GM19240 (cell line): ENCODE measurements around the gene SNURF.
"Not testable (repeated sequence)": the region's sequence is repeated elsewhere in the genome, so short reads cannot be mapped to it uniquely, and the experiment has no call there.

Experiments
- DNase-seq: peaks from one replicate; pipeline ENCODE4 v3.0.0; 2011; ENCODE audit warnings: low spot score; ENCODE audit not compliant: insufficient read length

The SNURF gene, protein sequence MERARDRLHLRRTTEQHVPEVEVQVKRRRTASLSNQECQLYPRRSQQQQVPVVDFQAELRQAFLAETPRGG

DNA sequence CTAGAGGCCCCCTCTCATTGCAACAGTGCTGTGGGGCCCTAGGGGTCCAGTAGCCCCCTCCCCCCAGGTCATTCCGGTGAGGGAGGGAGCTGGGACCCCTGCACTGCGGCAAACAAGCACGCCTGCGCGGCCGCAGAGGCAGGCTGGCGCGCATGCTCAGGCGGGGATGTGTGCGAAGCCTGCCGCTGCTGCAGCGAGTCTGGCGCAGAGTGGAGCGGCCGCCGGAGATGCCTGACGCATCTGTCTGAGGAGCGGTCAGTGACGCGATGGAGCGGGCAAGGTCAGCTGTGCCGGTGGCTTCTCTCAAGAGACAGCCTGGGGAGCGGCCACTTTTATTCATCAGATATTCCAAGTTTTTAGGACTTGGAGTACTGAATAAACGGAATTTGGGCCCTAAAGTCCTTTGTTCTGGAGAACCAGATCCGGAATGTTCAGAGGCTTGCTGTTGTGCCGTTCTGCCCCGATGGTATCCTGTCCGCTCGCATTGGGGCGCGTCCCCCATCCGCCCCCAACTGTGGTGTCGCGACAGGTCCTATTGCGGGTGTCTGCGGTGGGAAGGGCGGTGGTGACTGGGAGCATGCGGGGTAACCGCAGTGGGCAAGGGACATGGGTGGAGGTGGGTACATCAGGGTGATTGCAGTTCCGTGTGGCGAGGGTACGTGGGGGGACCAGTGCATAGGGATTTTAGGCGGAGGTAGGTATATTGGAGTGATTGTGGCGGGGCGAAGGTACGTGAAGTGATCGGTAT is at the start of gene SNURF, which contains the start of gene SNRPN:
SNURF (plus strand) TSS at position 205 of the 748 bp plus-strand sequence; CDS start at position 267, 62 bp downstream.
SNRPN (plus strand) TSS at position 205 of the 748 bp plus-strand sequence. CDS start 19,467 bp downstream, outside the sequence.
- DNase-seq, result peak; percentile 9

DNA sequence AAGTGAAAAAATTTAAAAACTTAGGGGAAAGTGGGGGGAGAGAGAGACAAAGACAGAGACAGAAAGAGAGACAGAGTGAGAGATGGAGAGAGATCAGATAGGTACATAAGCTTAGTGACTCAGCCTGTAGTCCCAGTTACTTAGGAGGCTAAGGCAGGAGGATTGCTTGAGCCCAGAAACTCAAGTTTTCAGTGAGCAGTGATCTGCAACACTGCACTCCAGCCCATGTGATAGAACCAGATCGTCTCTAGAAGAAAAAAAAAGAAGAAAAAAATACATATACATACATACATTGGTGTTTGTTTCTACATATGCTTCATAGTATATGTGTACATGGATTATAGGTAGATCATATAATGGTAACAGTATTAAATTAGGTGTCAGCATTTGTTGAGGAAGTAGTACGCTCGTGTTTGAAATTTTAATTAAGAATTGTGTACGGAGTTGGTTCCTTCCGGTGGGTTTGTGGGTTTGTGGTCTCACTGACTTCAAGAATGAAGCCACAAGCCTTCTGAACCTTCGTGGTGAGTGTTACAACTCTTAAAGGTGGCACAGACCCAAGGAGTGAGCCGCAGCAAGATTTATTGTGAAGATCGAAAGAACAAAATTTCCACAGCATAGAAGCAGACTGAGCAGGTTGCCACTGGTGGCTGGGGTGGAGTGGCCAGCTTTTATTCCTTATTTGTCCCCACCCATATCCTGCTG is 38.3 kb upstream of the SNURF start:
- DNase-seq, result no peak

DNA sequence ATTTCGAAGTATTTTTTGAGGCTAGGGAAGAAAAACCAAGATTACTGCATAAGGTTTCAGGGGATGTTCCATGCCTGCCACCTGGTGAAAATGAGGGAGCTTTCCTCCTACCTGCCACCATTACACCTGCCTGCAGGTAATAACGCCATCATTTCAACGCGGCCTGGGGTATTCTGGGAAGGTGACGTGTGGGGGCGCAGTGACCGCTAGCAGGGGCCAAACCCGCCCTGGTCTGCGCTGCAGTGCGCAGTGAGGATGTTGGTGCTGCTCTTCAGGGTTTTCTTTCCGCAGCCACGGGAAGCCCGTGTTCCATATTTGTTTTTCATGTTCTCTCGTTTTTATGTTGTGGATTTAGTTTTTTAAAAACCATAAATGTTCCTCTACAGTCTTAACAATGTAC is 37.4 kb upstream of the SNURF start:
- no peak for DNase-seq

DNA sequence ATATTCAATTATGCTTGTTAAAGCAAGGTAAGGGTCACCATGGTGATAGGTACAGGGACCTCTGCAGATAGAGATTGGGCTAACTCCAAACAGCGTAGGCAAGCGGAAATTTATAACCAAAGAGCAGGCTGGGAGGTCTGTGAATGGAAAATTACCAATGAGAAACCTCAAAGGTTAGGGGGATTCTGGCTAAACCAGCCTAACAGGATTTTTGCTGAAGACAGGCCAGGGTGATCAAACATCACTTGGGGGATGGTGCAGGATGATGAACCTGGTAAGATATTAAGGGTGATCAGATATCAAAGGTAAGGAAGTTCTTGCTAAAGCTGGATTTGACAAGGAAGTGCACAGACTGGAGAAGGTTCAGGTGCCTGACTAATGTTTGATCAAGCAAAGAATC is 35.3 kb upstream of the SNURF start:
- DNase-seq, result no peak

DNA sequence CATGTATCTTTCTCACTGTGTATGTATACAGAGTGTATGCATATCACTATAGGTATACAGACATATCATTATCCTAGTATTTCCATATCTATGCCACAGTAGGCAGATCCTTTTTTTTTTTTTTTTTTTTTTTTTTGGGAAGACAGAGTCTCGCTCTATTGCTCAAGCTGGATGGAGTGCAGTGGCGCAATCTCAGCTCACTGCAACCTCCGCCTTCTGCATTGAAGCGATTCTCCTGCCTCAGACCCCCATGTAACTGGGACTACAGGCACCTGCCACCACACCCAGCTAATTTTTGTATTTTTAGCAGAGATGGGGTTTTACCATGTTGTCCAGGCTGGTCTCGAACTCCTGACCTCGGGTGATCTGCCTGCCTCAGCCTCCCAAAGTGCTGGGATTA is 32.0 kb upstream of the SNURF start:
- not testable (repeated sequence) for DNase-seq

DNA sequence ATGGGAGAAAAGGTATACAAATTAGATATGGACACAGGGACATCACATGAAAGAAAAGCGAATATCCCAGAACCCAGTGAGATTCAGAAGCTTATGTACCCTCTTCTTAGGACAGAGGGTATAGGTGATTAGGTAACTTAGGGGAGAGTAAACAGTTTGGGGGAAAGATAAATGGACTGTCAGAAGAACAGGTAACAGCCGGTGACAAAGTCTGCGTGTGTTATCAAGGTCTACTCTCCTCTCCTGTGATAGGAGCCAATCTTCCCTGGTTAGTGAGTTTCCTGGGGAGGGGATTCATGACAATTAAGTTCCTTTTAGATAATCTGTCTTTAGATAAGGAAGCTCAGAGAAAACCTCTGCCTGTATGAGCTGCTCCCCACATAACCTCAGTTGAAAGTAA is 30.6 kb upstream of the SNURF start:
- no peak for DNase-seq

DNA sequence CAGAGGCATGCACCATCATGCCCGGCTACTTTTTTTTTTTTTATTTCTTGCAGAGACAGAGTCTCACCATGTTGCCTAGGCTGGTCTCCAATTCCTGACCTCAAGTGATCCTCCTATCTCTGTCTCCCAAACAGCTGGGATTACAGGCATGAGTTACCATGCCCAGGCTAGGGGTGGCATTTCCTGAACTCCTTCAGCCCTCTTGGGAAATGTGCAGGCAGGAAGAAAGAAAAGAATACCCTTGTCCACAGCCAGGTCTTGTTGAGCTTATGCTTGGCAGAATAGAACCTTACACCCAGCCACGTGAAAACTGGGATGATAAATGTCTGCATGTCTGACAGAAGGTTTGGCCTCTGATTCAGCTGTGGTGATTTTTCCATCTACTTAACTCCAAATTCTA is 30.2 kb upstream of the SNURF start:
- DNase-seq, result no peak

DNA sequence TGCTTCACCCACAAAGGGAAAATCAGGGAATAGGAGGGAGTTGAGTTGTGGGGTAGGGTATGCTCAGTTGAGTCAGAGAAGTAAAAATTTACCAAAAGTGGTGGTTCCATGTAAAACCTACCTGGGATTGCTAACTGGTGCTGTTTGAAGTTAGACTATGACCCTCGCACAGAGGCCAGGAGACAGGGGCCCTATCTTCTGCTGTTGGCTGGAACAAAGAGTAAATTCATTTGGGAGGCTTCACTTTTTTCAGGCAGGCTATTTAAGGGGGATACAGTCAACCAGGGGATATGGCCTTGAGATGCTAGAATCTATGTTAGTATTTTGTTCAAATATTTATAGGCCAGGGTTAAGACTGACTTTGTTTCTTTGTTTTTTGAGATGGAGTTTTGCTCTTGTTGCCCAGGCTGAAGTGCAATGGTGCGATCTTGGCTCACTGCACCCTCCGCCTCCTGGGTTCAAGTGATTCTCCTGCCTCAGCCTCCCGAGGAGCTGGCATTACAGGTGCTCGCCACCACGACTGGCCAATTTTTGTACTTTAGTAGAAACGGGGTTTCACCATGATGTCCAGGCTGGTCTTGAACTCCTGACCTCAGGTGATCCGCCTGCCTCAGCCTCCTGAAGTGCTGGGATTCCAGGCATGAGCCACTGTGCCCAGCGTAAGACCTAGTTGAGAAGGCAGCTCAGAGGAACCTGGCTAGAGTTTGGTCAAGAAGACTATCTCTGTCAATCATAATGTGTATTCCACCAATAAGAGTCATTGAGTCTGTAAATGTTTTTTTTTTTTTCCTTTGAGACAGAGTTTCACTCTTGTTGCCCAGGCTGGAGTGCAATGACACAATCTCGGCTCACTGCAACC is 22.7 kb upstream of the SNURF start:
- not testable (repeated sequence) for DNase-seq

DNA sequence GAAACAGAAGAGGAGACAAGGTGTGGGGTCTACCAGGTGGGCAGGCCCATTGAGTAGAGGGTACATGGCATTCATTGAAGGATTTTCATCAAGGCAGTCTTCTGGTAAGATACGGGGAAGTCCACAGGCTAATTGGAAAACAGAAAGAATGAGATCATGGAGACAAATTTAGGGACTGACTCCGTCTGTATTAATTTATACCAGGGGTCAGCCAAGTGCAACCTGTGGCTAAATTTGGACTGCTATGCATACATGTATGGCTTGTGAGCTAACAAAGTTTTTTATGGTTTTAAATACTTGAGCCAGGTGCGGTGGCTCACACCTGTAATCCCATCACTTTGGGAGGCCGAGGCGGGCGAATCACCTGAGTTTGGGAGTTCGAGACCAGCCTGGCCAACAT is 21.1 kb upstream of the SNURF start:
- DNase-seq, result no peak

DNA sequence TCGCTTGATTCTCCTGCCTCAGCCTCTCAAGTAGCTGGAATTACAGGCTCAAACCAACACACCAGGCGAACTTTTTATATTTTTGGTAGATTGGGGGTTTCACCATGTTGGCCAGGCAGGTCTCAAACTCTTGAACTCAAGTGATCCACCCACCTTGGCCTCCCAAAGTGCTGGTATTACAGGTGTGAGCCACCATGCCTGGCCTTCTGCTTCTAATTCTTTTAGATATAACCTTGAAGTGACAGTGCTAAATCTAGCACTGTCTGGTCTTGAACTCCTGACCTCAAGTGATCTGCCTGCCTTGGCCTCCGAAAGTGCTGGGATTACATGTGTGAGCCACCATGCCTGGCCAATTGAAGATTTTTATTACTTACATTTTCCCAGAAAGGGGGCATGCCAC is 16.6 kb upstream of the SNURF start:
- not testable (repeated sequence) for DNase-seq

DNA sequence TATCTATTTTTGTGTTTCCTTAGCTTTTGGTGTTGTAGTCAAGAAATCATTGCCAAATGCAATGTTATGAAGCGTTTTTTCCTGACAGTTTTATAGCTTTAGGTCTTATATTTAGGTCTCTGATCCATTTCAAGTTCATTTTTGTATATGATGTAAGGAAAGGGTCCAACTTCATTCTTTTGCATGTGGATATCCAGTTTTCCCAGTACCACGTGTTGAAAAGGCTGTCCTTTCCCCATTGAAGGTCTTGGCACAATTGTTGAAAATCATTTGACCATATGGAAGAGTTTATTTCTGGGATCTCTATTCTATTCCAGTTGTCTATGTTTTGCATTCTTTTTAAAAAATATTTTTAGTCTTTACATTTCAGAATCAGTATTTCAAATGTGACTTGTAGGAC is 14.6 kb upstream of the SNURF start:
- DNase-seq, result no peak

DNA sequence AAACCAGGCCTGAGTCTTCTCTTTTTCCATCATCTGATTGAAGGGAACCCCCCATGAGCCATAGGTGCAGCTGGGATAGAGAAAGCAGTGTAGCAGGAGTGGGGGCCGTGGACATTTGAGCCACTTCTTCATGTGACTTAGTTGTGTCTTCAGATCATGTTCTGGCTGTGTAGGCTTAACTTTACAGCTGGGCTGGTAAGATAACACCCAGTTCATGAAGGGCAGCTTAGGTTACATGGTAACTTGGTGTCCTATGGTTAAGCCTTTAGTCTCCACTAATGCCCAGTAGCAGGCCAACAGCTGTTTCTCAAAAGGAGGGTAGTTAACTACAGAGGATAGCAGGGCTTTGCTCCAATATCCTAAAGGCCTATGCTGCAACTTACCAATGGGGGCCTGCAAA is 11.4 kb upstream of the SNURF start:
- DNase-seq, result no peak

DNA sequence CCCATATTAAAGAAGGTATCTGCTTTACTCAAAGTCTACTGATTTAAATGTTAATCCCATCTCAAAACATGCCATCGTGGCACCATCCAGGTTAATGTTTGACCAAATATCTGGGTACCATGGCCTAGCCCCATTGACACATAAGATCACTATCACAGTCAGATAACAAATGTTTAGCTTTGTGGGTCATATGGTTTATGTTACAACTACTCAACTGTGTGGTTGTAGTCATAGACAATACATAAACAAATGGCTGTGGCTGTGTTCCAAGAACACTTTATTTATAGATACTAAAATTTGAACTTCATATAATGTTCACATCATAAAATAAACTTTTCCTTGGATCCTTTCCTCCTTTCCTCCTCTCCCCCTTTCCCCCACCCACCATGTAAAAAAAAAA is 9.8 kb upstream of the SNURF start:
- DNase-seq, result no peak

DNA sequence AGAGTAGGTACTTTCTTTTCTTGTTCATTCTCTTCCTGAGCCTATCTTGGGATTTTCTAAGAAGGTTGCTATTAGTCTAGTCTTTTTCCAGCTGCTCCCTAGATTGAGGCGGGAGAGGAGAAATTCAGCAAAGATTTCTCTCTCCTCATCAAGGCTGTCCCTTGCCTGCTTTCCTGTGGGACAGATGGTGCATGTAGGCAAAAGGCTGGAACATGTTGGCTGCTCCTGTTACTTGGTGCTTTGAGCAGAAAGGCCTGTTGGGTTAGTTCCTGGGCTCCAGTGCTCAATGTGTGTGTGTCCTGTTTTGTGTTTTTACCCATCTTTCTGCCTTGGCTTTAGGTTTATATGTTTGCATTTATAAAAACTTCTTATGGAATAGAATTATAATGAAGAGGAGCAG is 9.1 kb upstream of the SNURF start:
- no peak for DNase-seq

DNA sequence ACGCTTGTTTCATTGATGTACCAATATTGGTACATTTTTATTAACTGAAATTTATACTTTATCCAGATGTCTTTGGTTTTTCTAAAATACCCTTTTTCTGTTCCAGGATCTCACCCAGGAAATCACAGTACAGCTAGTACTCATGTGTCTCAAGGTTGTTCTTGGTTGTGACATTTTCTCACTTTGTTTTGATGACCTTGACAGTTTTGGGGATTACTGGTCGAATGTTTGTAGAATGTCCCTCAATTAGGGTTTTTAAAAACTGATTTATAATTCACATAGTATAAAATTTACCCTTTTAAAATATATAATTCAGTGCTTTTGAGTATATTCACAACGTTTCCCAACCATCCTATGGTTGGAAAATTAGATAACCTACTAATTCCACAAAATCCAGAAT is 6.3 kb upstream of the SNURF start:
- no peak for DNase-seq

DNA sequence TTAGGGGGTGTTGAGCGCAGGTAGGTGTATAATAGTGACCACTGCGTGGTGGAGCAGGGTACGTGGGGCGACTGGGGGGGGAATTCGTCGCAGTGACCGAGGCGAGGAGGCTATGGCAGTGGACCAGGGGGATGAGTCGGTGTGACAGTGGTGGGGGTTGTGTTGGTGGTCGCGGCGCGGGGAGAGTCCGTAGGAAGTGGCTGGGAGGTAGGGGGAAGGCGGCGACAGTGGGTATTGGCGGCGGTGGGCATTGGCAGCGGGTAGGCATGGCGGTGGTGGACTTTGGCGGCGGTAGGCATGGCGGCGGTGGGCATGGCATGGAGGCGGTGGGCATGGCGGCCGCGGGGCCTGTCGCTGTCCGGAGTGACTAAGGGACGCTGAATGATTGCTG is 739 bp downstream of the SNURF start:
- DNase-seq, result no peak

DNA sequence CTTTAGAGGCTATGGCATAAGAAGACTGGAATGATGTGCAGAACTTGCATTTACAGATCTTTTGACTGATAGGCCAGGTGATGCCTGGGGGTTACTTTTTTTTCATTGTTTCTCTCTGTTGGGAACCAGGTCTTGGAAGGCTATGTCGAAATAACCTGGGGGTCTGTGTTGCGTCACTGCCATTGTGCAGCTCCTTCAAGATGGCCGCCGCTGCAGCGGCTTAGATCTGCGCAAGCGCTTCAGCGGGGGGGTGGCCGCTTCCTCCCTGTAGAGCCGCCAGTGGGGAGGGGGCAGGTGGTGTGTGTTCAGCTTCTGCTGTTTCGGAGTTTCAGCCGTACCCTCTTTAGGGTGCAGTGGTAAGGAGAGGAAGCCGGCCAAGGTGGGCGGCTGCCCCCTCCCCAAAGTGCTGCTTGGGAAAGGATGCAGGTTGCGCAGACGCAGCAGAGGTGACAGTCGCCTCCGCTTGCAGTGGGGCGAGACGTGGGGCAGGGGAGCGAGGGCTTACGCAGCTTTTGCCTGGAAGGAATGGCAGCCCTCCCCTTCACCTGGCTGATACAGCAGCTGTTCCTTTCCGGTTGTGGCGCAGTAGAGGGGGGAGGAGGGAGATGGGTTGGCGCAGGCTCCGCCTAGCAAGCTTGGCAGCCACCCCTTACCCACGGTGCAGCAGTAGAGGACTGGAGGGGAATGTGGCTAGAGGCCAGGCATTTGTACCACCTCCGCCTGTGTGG is 1.5 kb downstream of the SNURF start:
- DNase-seq, result peak; percentile 18

DNA sequence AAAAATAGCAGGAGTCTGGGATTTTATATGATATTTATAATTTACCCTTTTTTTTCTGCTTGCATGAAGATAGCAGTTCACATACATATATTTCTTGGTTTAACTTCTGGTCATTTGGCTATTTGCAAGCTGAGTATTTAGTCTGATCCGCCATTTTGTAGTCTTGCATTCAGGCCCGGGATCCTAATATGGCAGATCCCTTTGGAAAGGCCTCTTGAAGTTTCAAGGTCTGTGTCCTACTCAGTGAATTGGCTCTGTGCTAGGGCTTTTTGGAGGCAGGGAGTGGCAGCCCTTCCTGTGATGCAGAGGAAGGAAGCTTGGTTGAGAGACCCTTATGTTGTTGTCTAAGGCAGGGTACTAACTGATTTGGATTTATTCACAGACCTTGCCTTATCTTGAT is 2.9 kb downstream of the SNURF start:
- no peak for DNase-seq

DNA sequence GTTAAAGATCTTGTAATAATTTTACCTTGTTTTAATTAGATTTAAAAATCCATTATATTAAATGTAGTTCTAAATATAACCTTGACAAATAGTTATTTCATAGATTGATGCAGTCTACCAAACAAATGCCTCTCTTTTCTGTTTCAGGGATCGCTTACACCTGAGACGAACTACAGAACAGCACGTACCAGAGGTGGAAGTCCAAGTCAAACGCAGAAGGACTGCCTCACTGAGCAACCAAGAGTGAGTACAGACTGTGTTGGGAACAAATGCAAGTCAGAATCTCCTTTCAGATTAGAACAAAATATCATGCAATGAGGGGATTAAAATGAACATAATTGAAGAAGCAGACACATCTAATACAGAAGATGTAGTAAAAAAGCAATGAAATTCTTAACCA is 7.2 kb downstream of the SNURF start:
- no peak for DNase-seq

DNA sequence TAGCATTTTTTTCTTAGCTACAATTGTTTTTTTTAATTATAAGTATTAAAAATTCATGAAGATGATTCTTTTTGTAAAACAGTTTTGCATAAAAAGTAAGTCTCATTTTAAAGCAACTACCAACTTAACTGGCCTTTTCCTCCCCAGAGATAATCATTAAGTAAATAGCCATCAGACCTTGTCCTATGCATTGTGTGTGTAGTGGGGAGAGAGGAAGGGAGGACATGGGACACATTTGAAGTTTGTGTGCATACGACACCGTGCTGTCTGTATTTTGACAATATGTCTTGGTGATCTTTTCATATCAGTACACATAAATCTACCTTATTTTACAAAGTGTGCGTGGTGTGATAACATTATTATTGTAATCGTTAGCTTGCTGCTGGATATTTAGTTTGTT is 8.1 kb downstream of the SNURF start:
- no peak for DNase-seq
